Measurements from ENCODE around the gene SUOX.
A peak's percentile ranks its signal among the peaks of the same experiment; 100 is the strongest.
"Not testable (repeated sequence)": the region's sequence is repeated elsewhere in the genome, so short reads cannot be mapped to it uniquely, and the experiment has no call there.

SUOX gene

GRCh38 chr12:55996715-55997534 is at the start of gene SUOX:
SUOX (plus strand) TSS chr12:55997276; CDS start chr12:56002222, 4,946 bp downstream.
- DNase-seq (ENCODE audit: low read depth in 2 of 3, low spot score in 2 of 3): no peak

- DNase-seq (ENCODE audit: low read depth in 2 of 3, low spot score in 2 of 3): no peak
Measured at GRCh38 chr12:55955344-55955743, 41.7 kb upstream of the SUOX start.

- no peak for DNase-seq (ENCODE audit: low read depth in 2 of 3, low spot score in 2 of 3)
Measured at GRCh38 chr12:55955800-55956508, 41.1 kb upstream of the SUOX start.

- DNase-seq (ENCODE audit: low read depth in 2 of 3, low spot score in 2 of 3): no peak
Measured at GRCh38 chr12:55957106-55957859, 39.8 kb upstream of the SUOX start.

GRCh38 chr12:55963760-55964159 is 33.3 kb upstream of the SUOX start:
- no peak for DNase-seq (ENCODE audit: low read depth in 2 of 3, low spot score in 2 of 3)

GRCh38 chr12:55965240-55965639 is 31.8 kb upstream of the SUOX start:
- DNase-seq (ENCODE audit: low read depth in 2 of 3, low spot score in 2 of 3): no peak

- no peak for DNase-seq (ENCODE audit: low read depth in 2 of 3, low spot score in 2 of 3)
Measured at GRCh38 chr12:55965941-55966407, 31.1 kb upstream of the SUOX start, which contains the start of gene PMEL. PMEL (minus strand) TSS chr12:55966042; CDS start chr12:55966011, 31 bp downstream.

GRCh38 chr12:55966408-55967281 is 30.4 kb upstream of the SUOX start, which contains the start of gene CDK2:
CDK2 (plus strand) TSS chr12:55966830; CDS start chr12:55967009, 179 bp downstream.
- peak; percentile 81 to 89 (median 82) for DNase-seq (ENCODE audit: low read depth in 2 of 3, low spot score in 2 of 3)

GRCh38 chr12:55969356-55969755 is 27.7 kb upstream of the SUOX start:
- no peak for DNase-seq (ENCODE audit: low read depth in 2 of 3, low spot score in 2 of 3)

GRCh38 chr12:55970775-55971174 is 26.3 kb upstream of the SUOX start:
- no peak for DNase-seq (ENCODE audit: low read depth in 2 of 3, low spot score in 2 of 3)

- DNase-seq (ENCODE audit: low read depth in 2 of 3, low spot score in 2 of 3): no peak
Measured at GRCh38 chr12:55972042-55972441, 25.0 kb upstream of the SUOX start.

- DNase-seq (ENCODE audit: low read depth in 2 of 3, low spot score in 2 of 3): no peak
Measured at GRCh38 chr12:55972456-55972855, 24.6 kb upstream of the SUOX start.

GRCh38 chr12:55972911-55973598 is 24.0 kb upstream of the SUOX start:
- no peak for DNase-seq (ENCODE audit: low read depth in 2 of 3, low spot score in 2 of 3)

GRCh38 chr12:55973599-55974307 is 23.3 kb upstream of the SUOX start, which contains the start of gene RAB5B:
RAB5B (plus strand) TSS chr12:55974078; CDS start chr12:55986961, 12,883 bp downstream.
- peak; percentile 80 to 91 (median 81) for DNase-seq (ENCODE audit: low read depth in 2 of 3, low spot score in 2 of 3)

- DNase-seq (ENCODE audit: low read depth in 2 of 3, low spot score in 2 of 3): no peak
Measured at GRCh38 chr12:55974308-55974730, 22.8 kb upstream of the SUOX start.

- DNase-seq (ENCODE audit: low read depth in 2 of 3, low spot score in 2 of 3): no peak
Measured at GRCh38 chr12:55978393-55978792, 18.7 kb upstream of the SUOX start.

GRCh38 chr12:55979069-55979468 is 18.0 kb upstream of the SUOX start:
- no peak for DNase-seq (ENCODE audit: low read depth in 2 of 3, low spot score in 2 of 3)

- not testable (repeated sequence) for DNase-seq (ENCODE audit: low read depth in 2 of 3, low spot score in 2 of 3)
Measured at GRCh38 chr12:55981882-55982281, 15.2 kb upstream of the SUOX start.

All from activated CD8-positive, alpha-beta memory T cell treated with anti-CD3 and anti-CD28 coated beads for 48 hours (primary cell).